Neuronal stem cell (in vitro differentiated cells): ENCODE results near the gene EEF2.
"Not testable (repeated sequence)": the region's sequence is repeated elsewhere in the genome, so short reads cannot be mapped to it uniquely, and the experiment has no call there.

Source experiments
- DNase-seq: peaks from one replicate; pipeline ENCODE4 v3.0.0-alpha.2; 2013; ENCODE audit warnings: low spot score
- H2AFZ ChIP-seq: one replicate; pipeline ENCODE4 v1.6.1; 2013; ENCODE audit warnings: mild to moderate bottlenecking, low read length, inconsistent platforms
- H2AK5ac ChIP-seq: 2 replicates; pipeline ENCODE4 v1.6.1; 2013; ENCODE audit warnings: low read depth, mild to moderate bottlenecking, inconsistent platforms, low read length, moderate library complexity, mixed read lengths
- H2BK120ac ChIP-seq: 2 replicates; pipeline ENCODE4 v1.6.1; 2013; ENCODE audit warnings: low read depth, mild to moderate bottlenecking, inconsistent platforms, low read length, moderate library complexity, mixed read lengths
- H2BK12ac ChIP-seq: one replicate; pipeline ENCODE4 v1.6.1; 2013; ENCODE audit warnings: low read length, inconsistent platforms
- H2BK15ac ChIP-seq: 2 replicates; pipeline ENCODE4 v1.6.1; 2013; ENCODE audit warnings: mild to moderate bottlenecking, low read length, inconsistent platforms, mixed read lengths
- H2BK5ac ChIP-seq: one replicate; pipeline ENCODE4 v1.6.1; 2013; ENCODE audit warnings: inconsistent platforms, mild to moderate bottlenecking, low read length, moderate library complexity
- H3K14ac ChIP-seq: one replicate; pipeline ENCODE4 v1.6.1; 2013; ENCODE audit warnings: low read length, inconsistent platforms
- H3K18ac ChIP-seq: 2 replicates; pipeline ENCODE4 v1.6.1; 2013; ENCODE audit warnings: low read length, inconsistent platforms
- H3K23ac ChIP-seq: 2 replicates; pipeline ENCODE4 v1.6.1; 2013; ENCODE audit warnings: low read depth, mild to moderate bottlenecking, mixed read lengths, low read length, inconsistent platforms; ENCODE audit not compliant: poor library complexity
- H3K27ac ChIP-seq: replicated peaks from 3 replicates; pipeline ENCODE4 v1.5.1; 2013; ENCODE audit warnings: low read length, inconsistent platforms
- H3K27me3 ChIP-seq, 3 experiments: 2 replicates each; pipeline ENCODE4 v1.6.1; 2013; ENCODE audit warnings: low read length in 3 of 3, mild to moderate bottlenecking in 2 of 3, inconsistent platforms in 1 of 3, low read depth in 1 of 3, mixed read lengths in 1 of 3, moderate library complexity in 1 of 3; ENCODE audit not compliant: control insufficient read depth in 3 of 3, insufficient read depth in 3 of 3
- H3K36me3 ChIP-seq, 2 donors: replicated peaks in 1 of 2; 2 replicates each; pipeline ENCODE4 v1.6.1; 2013; ENCODE audit warnings: low read length in 2 of 2; ENCODE audit not compliant: control insufficient read depth in 2 of 2, insufficient read depth in 2 of 2
- H3K4ac ChIP-seq: 2 replicates; pipeline ENCODE4 v1.6.1; 2013; ENCODE audit warnings: inconsistent platforms, mild to moderate bottlenecking, low read length, moderate library complexity
- H3K4me1 ChIP-seq, 2 donors: 1 replicate in 1 of 2; 2 replicates in 1 of 2; pipeline ENCODE4 v1.6.1; 2013; ENCODE audit warnings: low read length in 2 of 2, low read depth in 1 of 2; ENCODE audit not compliant: control insufficient read depth in 2 of 2, insufficient read depth in 1 of 2
- H3K4me2 ChIP-seq: one replicate; pipeline ENCODE4 v1.6.1; 2013; ENCODE audit warnings: mild to moderate bottlenecking, low read length, inconsistent platforms; ENCODE audit not compliant: insufficient read depth, poor library complexity, severe bottlenecking
- H3K4me3 ChIP-seq, 2 donors: 2 replicates each; pipeline ENCODE4 v1.5.1; 2013; ENCODE audit warnings: low read length in 2 of 2, mild to moderate bottlenecking in 2 of 2, inconsistent platforms in 1 of 2, moderate library complexity in 1 of 2
- H3K79me1 ChIP-seq: one replicate; pipeline ENCODE4 v1.6.1; 2013; ENCODE audit warnings: low read depth, mild to moderate bottlenecking, inconsistent platforms, low read length, moderate library complexity
- H3K9ac ChIP-seq: one replicate; pipeline ENCODE4 v1.6.1; 2013; ENCODE audit warnings: mild to moderate bottlenecking, low read depth, low read length, inconsistent platforms; ENCODE audit not compliant: poor library complexity
- H3K9me3 ChIP-seq, 2 donors: replicated peaks in 1 of 2; 2 replicates each; pipeline versions ENCODE3 to v1.6.1; 2013; ENCODE audit warnings: low read length in 2 of 2, mild to moderate bottlenecking in 2 of 2, inconsistent platforms in 1 of 2, low read depth in 1 of 2, mixed read lengths in 1 of 2, moderate library complexity in 1 of 2; ENCODE audit not compliant: control insufficient read depth in 2 of 2, insufficient read depth in 1 of 2
- H4K8ac ChIP-seq: one replicate; pipeline ENCODE4 v1.6.1; 2013; ENCODE audit warnings: low read depth, mild to moderate bottlenecking, inconsistent platforms, low read length, moderate library complexity
- H4K91ac ChIP-seq: one replicate; pipeline ENCODE4 v1.6.1; 2013; ENCODE audit warnings: low read length, low read depth, mild to moderate bottlenecking, inconsistent platforms; ENCODE audit not compliant: poor library complexity
- WGBS, 2 donors: extraction: QIAGEN DNeasy Blood & Tissue Kit; methylation state at CpG; one replicate each; pipeline ENCODE4 v1.1.7; 2013; ENCODE audit warnings: missing lambda C conversion rate in 2 of 2, mixed read lengths in 1 of 2; ENCODE audit not compliant: insufficient read length in 2 of 2, insufficient replicate concordance in 1 of 2; ENCODE audit errors: extremely low coverage in 2 of 2; 5-methylcytosine and 5-hydroxymethylcytosine counted together

EEF2 gene

DNA sequence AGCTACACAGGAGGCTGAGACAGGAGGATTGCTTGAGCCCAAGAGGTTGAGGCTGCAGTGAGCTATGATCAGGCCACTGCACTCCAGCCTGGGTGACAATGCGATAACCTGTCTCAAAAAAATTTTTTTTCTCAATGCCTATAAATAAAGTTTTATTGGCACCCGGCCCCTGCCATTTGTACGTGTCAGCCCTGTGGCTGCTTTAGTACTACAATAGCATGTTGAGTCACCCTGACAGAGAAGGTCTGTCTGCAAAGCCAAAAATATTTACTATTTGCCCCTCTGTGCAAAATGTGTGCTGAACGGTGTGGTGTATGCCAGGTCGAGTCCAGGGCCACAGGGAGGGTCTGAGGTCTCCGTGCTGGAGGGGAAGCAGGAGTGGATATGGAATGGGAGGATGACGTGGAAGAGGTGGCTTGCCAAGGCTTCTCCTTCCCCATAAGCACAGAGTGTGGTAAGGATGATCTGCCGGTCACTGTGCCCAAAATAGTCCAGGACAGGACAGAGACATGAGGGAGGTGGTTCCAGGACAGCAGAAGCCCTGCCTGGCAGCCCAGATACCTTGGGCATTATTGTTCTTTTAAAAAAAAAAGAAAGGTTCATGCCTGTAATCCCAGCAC is 42.4 kb downstream of the EEF2 start:
- no peak overlapping the region for H2BK15ac ChIP-seq
- no peak overlapping the region for H3K4ac ChIP-seq
- H3K27me3 ChIP-seq, result no peaks in the 10 kb centered on the region
- no peak overlapping the region for H2BK12ac ChIP-seq
- H3K18ac ChIP-seq, result no peak overlapping the region
- no peak overlapping the region for H3K4me3 ChIP-seq
- H2AK5ac ChIP-seq, result peak overlapping the region; percentile 37
- H3K27ac ChIP-seq, result no peak overlapping the region
- H2BK5ac ChIP-seq, result no peak overlapping the region
- H3K36me3 ChIP-seq, result no peaks in the 10 kb centered on the region
- WGBS, 2 donors, result no CpG with 5 or more reads among the region's 8 CpGs
- H2AFZ ChIP-seq, result no peak overlapping the region
- no peak overlapping the region for H4K91ac ChIP-seq
- peaks cover 0 to 1% of the 10 kb centered on the region in 2 donors for H3K9me3 ChIP-seq
- H3K79me1 ChIP-seq, result no peaks in the 10 kb centered on the region
- H3K9ac ChIP-seq, result no peak overlapping the region
- peak overlapping the region; percentile 38 for H3K14ac ChIP-seq
- H3K4me2 ChIP-seq, result no peak overlapping the region
- no peaks in the 10 kb centered on the region for H3K4me1 ChIP-seq
- H4K8ac ChIP-seq, result no peak overlapping the region
- no peak overlapping the region for H2BK120ac ChIP-seq
- no peak for DNase-seq
- peak overlapping the region; percentile 85 for H3K23ac ChIP-seq

GRCh38 chr19:3938300-3938950 is 46.8 kb downstream of the EEF2 start:
- not testable (repeated sequence) for H3K4ac ChIP-seq, H3K9ac ChIP-seq, H3K14ac ChIP-seq, DNase-seq, H3K23ac ChIP-seq, H3K4me3 ChIP-seq, H3K27me3 ChIP-seq, H3K9me3 ChIP-seq, H2AFZ ChIP-seq, H2AK5ac ChIP-seq, H2BK12ac ChIP-seq, H3K79me1 ChIP-seq, H2BK5ac ChIP-seq, H3K4me2 ChIP-seq, H3K27ac ChIP-seq, H3K36me3 ChIP-seq, H3K4me1 ChIP-seq, H2BK120ac ChIP-seq, H3K18ac ChIP-seq, H2BK15ac ChIP-seq, H4K91ac ChIP-seq
- no CpG with 5 or more reads among the region's 22 CpGs for WGBS, 2 donors
- peak overlapping the region; percentile 86 for H4K8ac ChIP-seq

- Histone ChIP-seq H2BK120ac (no peak overlapping the region), H2AK5ac (peak overlapping the region; percentile 56), H2AFZ (no peak overlapping the region), H3K27ac (no peak overlapping the region), H3K4ac (no peak overlapping the region), H3K79me1 (no peaks in the 10 kb centered on the region), H3K14ac (no peak overlapping the region), H3K23ac (no peak overlapping the region), H3K4me1 (peaks cover 3 to 8% of the 10 kb centered on the region in 2 donors), H4K91ac (no peak overlapping the region), H2BK12ac (no peak overlapping the region), H3K4me3 (no peak overlapping the region), H3K4me2 (no peak overlapping the region), H3K9ac (no peak overlapping the region), H2BK5ac (no peak overlapping the region), H3K36me3 (no peaks in the 10 kb centered on the region), H4K8ac (no peak overlapping the region), H2BK15ac (no peak overlapping the region), H3K9me3 (peaks cover 0 to 1% of the 10 kb centered on the region in 2 donors), H3K27me3 (peaks cover 2 to 12% (median 11%) of the 10 kb centered on the region in 3 experiments), H3K18ac (no peak overlapping the region)
- no CpG with 5 or more reads among the region's 29 CpGs for WGBS, 2 donors
- DNase-seq, result no peak
Observed at GRCh38 chr19:3936506-3937442, 48.5 kb downstream of the EEF2 start.
